ENCODE data around the gene KLHDC8A.

DNA sequence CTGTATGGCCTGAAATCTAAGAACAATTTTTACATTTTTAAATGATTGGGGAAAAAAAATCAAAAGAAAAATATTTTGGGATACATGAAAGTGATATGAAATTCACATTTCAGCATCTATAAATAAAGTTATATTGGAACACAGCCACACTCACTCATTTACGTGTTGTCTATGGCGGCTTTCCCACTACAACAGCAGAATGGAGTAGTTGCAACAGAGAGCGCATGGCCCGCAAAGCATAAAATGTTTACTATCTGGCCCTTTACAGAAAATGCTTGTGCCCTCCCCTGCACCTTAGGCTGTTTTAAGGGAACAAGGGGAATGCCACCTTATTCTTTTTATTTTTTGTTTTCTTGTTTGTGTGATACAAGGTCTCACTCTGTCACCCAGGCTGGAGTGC, 3.5 kb downstream of the KLHDC8A start:
- TF ChIP-seq, protein P1, sequence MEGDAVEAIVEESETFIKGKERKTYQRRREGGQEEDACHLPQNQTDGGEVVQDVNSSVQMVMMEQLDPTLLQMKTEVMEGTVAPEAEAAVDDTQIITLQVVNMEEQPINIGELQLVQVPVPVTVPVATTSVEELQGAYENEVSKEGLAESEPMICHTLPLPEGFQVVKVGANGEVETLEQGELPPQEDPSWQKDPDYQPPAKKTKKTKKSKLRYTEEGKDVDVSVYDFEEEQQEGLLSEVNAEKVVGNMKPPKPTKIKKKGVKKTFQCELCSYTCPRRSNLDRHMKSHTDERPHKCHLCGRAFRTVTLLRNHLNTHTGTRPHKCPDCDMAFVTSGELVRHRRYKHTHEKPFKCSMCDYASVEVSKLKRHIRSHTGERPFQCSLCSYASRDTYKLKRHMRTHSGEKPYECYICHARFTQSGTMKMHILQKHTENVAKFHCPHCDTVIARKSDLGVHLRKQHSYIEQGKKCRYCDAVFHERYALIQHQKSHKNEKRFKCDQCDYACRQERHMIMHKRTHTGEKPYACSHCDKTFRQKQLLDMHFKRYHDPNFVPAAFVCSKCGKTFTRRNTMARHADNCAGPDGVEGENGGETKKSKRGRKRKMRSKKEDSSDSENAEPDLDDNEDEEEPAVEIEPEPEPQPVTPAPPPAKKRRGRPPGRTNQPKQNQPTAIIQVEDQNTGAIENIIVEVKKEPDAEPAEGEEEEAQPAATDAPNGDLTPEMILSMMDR (IDR thresholded peaks at IDR 0.05) = no peak
- TF ChIP-seq POLR2A (IDR thresholded peaks at IDR 0.05) = no peak
